NCI-H460 (cell line): ENCODE data around the gene PCOLCE2. TPM values are rescaled to one million over a fixed set of nuclear protein-coding genes. Genes with fewer than 3 reads are reported as not detected.

Experiments used
- small RNA-seq, 2 experiments: library from RNA; depleted of rRNA; stranded (forward); fragments of <200 nt; gene quantifications; one replicate each; pipeline ENCODE3, GENCODE V24; 2014
- total RNA-seq: library from RNA; depleted of rRNA; stranded (reverse); fragments of >200 nt; shearing (Covaris generic); gene quantifications from 2 replicates; pipeline ENCODE4 v1.2.3, GENCODE V29; 2014; rRNA removed

PCOLCE2 gene
- total RNA-seq, 1 experiment from 2014 or later: 19.2 TPM

Small RNAs within 50 kb of the gene (small RNA-seq; reads per million reads assigned to genes)
- 0 reads per million in 2 experiments for gene RNU7-47P

Other genes starting within 250 kb of the PCOLCE2 start
- gene TRPC1, start 165.0 kb downstream of the PCOLCE2 start, total RNA-seq: 10.7 and 12.2 TPM in 2 replicates
- gene PAQR9, start 74.6 kb upstream of the PCOLCE2 start, total RNA-seq: 0.29 and 0.47 TPM in 2 replicates
- 121 and 122 TPM in 2 replicates for gene U2SURP, start 112.5 kb upstream of the PCOLCE2 start, total RNA-seq
- gene CHST2, start 230.7 kb upstream of the PCOLCE2 start, total RNA-seq: 0.40 and 0.49 TPM in 2 replicates